Measurements from ENCODE around the gene PPEF1. TPM values are rescaled to one million over a fixed set of nuclear protein-coding genes. Genes with fewer than 3 reads are reported as not detected.

Gene PPEF1
- total and polyA plus RNA-seq, 2 of the 13 experiments (the other 11 are each of a cell fraction or from before 2014, with no cell fraction given) = not detected

DNA sequence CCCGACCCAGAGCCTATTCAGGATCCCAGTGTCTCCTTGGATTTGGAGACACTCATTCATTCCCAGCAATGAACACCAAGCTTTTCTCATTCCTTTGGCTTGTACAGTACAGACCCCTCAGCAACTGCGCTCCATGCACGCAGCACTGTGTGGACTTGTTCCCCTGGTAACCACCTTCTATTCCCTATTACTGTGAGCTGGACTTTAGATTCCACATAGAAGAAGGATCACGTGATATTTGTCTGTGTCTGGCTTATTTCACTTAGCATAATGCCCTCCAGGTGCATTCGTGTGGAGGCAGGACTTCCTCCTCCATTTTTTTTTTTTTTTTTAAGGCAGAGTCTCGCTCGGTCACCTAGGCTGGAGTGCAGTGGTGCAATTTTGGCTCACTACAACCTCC is 170.0 kb downstream of the PPEF1 start:
- Histone ChIP-seq H3K4me2 (ENCODE audit: low read depth, low read length) (peak overlapping the region; percentile 60), H3K27ac (ENCODE audit: extremely low read length, insufficient read depth, low read length) (no peak overlapping the region), H3K4me1 (ENCODE audit: insufficient read depth, low read length) (peaks cover 8% of the 10 kb centered on the region), H3K27me3 (ENCODE audit: control insufficient read depth in 1 of 2, insufficient read depth in 2 of 2, low read length in 2 of 2) (no peaks in the 10 kb centered on the region), H3K9ac (ENCODE audit: insufficient read depth, low read depth, low read length) (no peak overlapping the region), H4K20me1 (ENCODE audit: insufficient read depth, low read length) (no peaks in the 10 kb centered on the region), H3K4me3 (replicated peaks in 1 of 3; ENCODE audit: insufficient read depth in 1 of 3, low read depth in 2 of 3, low read length in 3 of 3) (peak overlapping the region in 1 of 3 experiments; percentile 37; a peak in 2 of 6 replicates), H2AFZ (ENCODE audit: low read length) (no peak overlapping the region), H3K79me2 (ENCODE audit: insufficient read depth, low read length) (no peaks in the 10 kb centered on the region), H3K9me3 (ENCODE audit: low read length) (no peaks in the 10 kb centered on the region), H3K36me3 (replicated peaks in 1 of 2; ENCODE audit: control insufficient read depth in 1 of 2, insufficient read depth in 2 of 2, low read length in 2 of 2) (no peaks in the 10 kb centered on the region)
- intact Hi-C loops (cut with micrococcal nuclease; ENCODE audit: unreplicated experiment) = no loop called here
- FAIRE-seq (no peak), DNase-seq (ENCODE audit: low spot score) (peak; percentile 69), ATAC-seq (peak; percentile 89)
- ChIA-PET POLR2A (no interaction called here), CTCF (ENCODE audit: low intra/inter-chr PET ratio, low total read pairs) (no interaction called here)
- no TSS peak for BruUV-seq (replicated peaks)
- in situ Hi-C loops (cut with HindIII; ENCODE audit: extremely low pct_ligation_motif_present, low pct_unique_long_range_greater_than_20kb) = loop anchor here (25.0 kb wide), 1 partner anchor 265 kb away; no protein-coding TSS in a partner anchor
- 0% methylated on average over 4 of the region's 7 CpGs for WGBS (ENCODE audit: low lambda C conversion rate)
- TF ChIP-seq RFX3 (CRISPR knock-in tag; IDR thresholded peaks at IDR 0.05) = peak; percentile 52
- TF ChIP-seq RFX1 (IDR thresholded peaks at IDR 0.05) = peak; percentile 63
- peak; percentile 33; the same call in 1 of the 2 replicates for TF ChIP-seq BHLHE40 (IDR thresholded peaks at IDR 0.05; ENCODE audit: low read length)
- peak; percentile 31; the same call in 1 of the 2 replicates for TF ChIP-seq SAP130 (CRISPR knock-in tag; IDR thresholded peaks at IDR 0.05; ENCODE audit: low read depth)
- no peak for TF ChIP-seq HCFC1 (IDR thresholded peaks at IDR 0.05; ENCODE audit: low read depth, low read length)
- TF ChIP-seq RAD51 (IDR thresholded peaks at IDR 0.05; ENCODE audit: borderline replicate concordance) = peak; percentile 91
- TF ChIP-seq, protein P1, sequence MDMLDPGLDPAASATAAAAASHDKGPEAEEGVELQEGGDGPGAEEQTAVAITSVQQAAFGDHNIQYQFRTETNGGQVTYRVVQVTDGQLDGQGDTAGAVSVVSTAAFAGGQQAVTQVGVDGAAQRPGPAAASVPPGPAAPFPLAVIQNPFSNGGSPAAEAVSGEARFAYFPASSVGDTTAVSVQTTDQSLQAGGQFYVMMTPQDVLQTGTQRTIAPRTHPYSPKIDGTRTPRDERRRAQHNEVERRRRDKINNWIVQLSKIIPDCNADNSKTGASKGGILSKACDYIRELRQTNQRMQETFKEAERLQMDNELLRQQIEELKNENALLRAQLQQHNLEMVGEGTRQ (IDR thresholded peaks at IDR 0.05; ENCODE audit: low read depth, low read length) = peak; percentile 63
- TF ChIP-seq, protein P1 (CRISPR knock-in tag; IDR thresholded peaks at IDR 0.05; ENCODE audit: borderline replicate concordance) = no peak; the same call in 1 of the 2 replicates
- 0 out of 2 replicates have a peak, but pooled peaks have one; percentile 27 for TF ChIP-seq HNF4A (CRISPR knock-in tag; IDR thresholded peaks at IDR 0.05)
- TF ChIP-seq, protein P2, sequence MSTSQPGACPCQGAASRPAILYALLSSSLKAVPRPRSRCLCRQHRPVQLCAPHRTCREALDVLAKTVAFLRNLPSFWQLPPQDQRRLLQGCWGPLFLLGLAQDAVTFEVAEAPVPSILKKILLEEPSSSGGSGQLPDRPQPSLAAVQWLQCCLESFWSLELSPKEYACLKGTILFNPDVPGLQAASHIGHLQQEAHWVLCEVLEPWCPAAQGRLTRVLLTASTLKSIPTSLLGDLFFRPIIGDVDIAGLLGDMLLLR (CRISPR knock-in tag; IDR thresholded peaks at IDR 0.05) = no peak

Other genes starting within 250 kb of the PPEF1 start
- gene RS1, start 35.5 kb upstream of the PPEF1 start, total RNA-seq (2016; rRNA removed; fragmentation: Illumina TruSeq; extraction: Trizol) = not detected in 2 replicates
- gene RS1, start 35.5 kb upstream of the PPEF1 start, polyA plus RNA-seq (2011; rRNA removed) = not detected in 2 replicates

All from HepG2 (cell line).